ENCODE measurements around the gene ZBTB21.

The ZBTB21 gene

GRCh38 chr21:41987310-41987709 lies 22.9 kb downstream of the ZBTB21 start:
- Histone ChIP-seq H3K9me3 (replicated peaks; ENCODE audit: insufficient read depth, low read length) (no peaks in the 10 kb centered on the region), H3K36me3 (replicated peaks; ENCODE audit: insufficient read depth, low read length) (0 out of 2 replicates have a peak, but pooled peaks cover 4% of the 10 kb centered on the region), H3K9ac (ENCODE audit: low read length) (no peak overlapping the region), H3K4me1 (ENCODE audit: low read length) (no peaks in the 10 kb centered on the region), H4K20me1 (ENCODE audit: insufficient read depth, low read length) (no peaks in the 10 kb centered on the region), H3K9me2 (replicated peaks; ENCODE audit: insufficient read depth, low read length) (no peaks in the 10 kb centered on the region), H3K4me3 (ENCODE audit: low read length) (no peak overlapping the region), H3K79me2 (ENCODE audit: low read length) (no peaks in the 10 kb centered on the region), H2AFZ (ENCODE audit: low read length) (no peak overlapping the region), H3K27ac (ENCODE audit: low read length) (no peak overlapping the region), H3K27me3 (replicated peaks; ENCODE audit: insufficient read depth, low read length) (no peaks in the 10 kb centered on the region), H3K4me2 (ENCODE audit: low read depth, low read length) (no peak overlapping the region), H3F3A (ENCODE audit: insufficient read depth, low read length) (no peaks in the 10 kb centered on the region)
- no peak for DNase-seq
- no peak for TF ChIP-seq CTCF (IDR thresholded peaks at IDR 0.05; ENCODE audit: low read length)
- TF ChIP-seq EZH2phosphoT487 (IDR thresholded peaks at IDR 0.05; ENCODE audit: low read length), result no peak
- no peak for TF ChIP-seq EZH2 (optimal IDR thresholded peaks at IDR 0.05; ENCODE audit: low read depth, low read length)

- Histone ChIP-seq H3K79me2 (ENCODE audit: low read length) (no peaks in the 10 kb centered on the region), H3K9ac (ENCODE audit: low read length) (no peak overlapping the region), H4K20me1 (ENCODE audit: insufficient read depth, low read length) (no peaks in the 10 kb centered on the region), H3K36me3 (replicated peaks; ENCODE audit: insufficient read depth, low read length) (no peaks in the 10 kb centered on the region), H3K9me3 (replicated peaks; ENCODE audit: insufficient read depth, low read length) (no peaks in the 10 kb centered on the region), H3K4me3 (ENCODE audit: low read length) (no peak overlapping the region), H3K27ac (ENCODE audit: low read length) (no peak overlapping the region), H3F3A (ENCODE audit: insufficient read depth, low read length) (no peaks in the 10 kb centered on the region), H2AFZ (ENCODE audit: low read length) (no peak overlapping the region), H3K9me2 (replicated peaks; ENCODE audit: insufficient read depth, low read length) (no peaks in the 10 kb centered on the region), H3K4me1 (ENCODE audit: low read length) (no peaks in the 10 kb centered on the region), H3K27me3 (replicated peaks; ENCODE audit: insufficient read depth, low read length) (no peaks in the 10 kb centered on the region), H3K4me2 (ENCODE audit: low read depth, low read length) (no peak overlapping the region)
- TF ChIP-seq EZH2phosphoT487 (IDR thresholded peaks at IDR 0.05; ENCODE audit: low read length), result no peak
- TF ChIP-seq EZH2 (optimal IDR thresholded peaks at IDR 0.05; ENCODE audit: low read depth, low read length), result no peak
- no peak for TF ChIP-seq CTCF (IDR thresholded peaks at IDR 0.05; ENCODE audit: low read length)
- no peak for DNase-seq
These were observed 24.3 kb downstream of the ZBTB21 start for GRCh38 chr21:41985662-41986416.

- TF ChIP-seq EZH2phosphoT487 (IDR thresholded peaks at IDR 0.05; ENCODE audit: low read length) (no peak), CTCF (IDR thresholded peaks at IDR 0.05; ENCODE audit: low read length) (no peak), EZH2 (optimal IDR thresholded peaks at IDR 0.05; ENCODE audit: low read depth, low read length) (no peak)
- H3K9ac ChIP-seq (ENCODE audit: low read length), result no peak overlapping the region
- H3K4me2 ChIP-seq (ENCODE audit: low read depth, low read length), result no peak overlapping the region
- H2AFZ ChIP-seq (ENCODE audit: low read length), result no peak overlapping the region
- H3K27me3 ChIP-seq (replicated peaks; ENCODE audit: insufficient read depth, low read length), result no peaks in the 10 kb centered on the region
- no peak for DNase-seq
- H3K36me3 ChIP-seq (replicated peaks; ENCODE audit: insufficient read depth, low read length), result no peaks in the 10 kb centered on the region
- H3K4me3 ChIP-seq (ENCODE audit: low read length), result no peak overlapping the region
- no peaks in the 10 kb centered on the region for H3K4me1 ChIP-seq (ENCODE audit: low read length)
- H3K79me2 ChIP-seq (ENCODE audit: low read length), result no peaks in the 10 kb centered on the region
- no peaks in the 10 kb centered on the region for H3K9me2 ChIP-seq (replicated peaks; ENCODE audit: insufficient read depth, low read length)
- no peaks in the 10 kb centered on the region for H3F3A ChIP-seq (ENCODE audit: insufficient read depth, low read length)
- H3K9me3 ChIP-seq (replicated peaks; ENCODE audit: insufficient read depth, low read length), result no peaks in the 10 kb centered on the region
- H3K27ac ChIP-seq (ENCODE audit: low read length), result no peak overlapping the region
- no peaks in the 10 kb centered on the region for H4K20me1 ChIP-seq (ENCODE audit: insufficient read depth, low read length)
These were observed 26.9 kb downstream of the ZBTB21 start for GRCh38 chr21:41983229-41983628.

Measured in MM.1S (cell line).